HG03469 (cell line): ENCODE data around the gene ADAM15.

Source experiments
- ATAC-seq: cut with Tn5 transposase; IDR thresholded peaks from one replicate; pipeline ENCODE4 v1.9.1; 2021; ENCODE audit warnings: mild to moderate bottlenecking, moderate library complexity, moderate number of reproducible peaks; ENCODE audit not compliant: unreplicated experiment

Gene ADAM15

DNA sequence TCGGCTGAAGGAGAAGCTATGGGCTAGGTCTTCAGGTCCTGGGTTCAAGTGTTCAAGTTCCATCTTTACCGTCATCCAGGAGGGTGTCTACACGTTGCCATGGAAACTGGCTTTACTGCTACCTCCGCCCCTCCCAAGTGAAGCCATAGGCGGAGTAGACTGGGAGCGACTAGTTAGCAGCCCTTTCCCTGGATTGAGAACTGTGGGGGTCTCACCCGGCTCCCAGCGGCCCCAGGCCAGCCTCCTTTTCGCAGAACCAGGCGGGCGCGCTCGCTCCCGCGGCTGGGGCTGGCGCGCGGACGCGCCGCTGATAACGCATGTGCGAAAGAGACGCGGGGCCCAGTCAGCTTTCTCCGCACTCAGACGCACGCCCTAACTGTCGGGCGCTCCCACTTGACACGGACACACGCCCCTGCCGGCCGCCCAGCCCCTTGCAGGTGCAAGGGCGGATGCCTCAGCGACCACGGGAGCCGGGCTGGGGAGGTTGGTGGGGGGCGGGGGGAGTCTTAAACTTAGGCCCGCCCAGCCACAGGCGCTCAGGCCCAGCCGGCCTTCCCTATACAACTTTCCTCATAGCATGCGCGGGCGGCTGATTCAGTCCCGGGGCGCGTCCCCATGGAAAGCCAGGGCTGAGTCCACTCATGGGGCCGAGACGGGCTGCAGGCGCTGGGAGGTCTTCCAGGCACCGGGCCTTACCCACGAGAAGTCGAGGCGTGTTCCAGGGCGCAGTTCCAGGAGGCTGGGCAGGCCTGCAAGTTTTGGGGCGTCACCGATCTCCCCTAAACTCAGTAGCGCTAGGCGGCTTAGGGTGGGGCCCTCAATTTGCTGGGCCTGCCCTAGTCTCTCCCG, 19.8 kb downstream of the ADAM15 start:
- peak; percentile 44 for ATAC-seq

DNA sequence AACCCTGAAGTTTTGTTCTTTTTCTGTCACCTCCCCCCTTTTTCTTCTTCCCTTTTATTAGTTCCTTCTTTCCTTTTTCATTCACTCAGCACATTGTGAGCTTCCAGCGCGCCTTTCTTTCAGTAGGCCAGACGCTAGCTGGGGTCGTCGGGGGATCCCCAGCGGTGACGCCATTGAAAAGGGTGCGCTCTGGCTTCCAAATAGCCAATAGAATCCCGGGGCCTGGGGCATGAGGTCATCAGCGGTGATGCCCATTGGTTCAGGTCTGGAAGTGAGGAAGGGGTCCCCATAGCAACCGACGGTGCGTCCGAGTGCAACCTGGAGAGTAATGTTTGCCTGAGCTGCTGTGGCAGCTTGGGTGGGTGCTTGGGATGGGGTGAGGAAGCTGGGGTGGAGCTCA, 20.6 kb downstream of the ADAM15 start:
- no peak for ATAC-seq

DNA sequence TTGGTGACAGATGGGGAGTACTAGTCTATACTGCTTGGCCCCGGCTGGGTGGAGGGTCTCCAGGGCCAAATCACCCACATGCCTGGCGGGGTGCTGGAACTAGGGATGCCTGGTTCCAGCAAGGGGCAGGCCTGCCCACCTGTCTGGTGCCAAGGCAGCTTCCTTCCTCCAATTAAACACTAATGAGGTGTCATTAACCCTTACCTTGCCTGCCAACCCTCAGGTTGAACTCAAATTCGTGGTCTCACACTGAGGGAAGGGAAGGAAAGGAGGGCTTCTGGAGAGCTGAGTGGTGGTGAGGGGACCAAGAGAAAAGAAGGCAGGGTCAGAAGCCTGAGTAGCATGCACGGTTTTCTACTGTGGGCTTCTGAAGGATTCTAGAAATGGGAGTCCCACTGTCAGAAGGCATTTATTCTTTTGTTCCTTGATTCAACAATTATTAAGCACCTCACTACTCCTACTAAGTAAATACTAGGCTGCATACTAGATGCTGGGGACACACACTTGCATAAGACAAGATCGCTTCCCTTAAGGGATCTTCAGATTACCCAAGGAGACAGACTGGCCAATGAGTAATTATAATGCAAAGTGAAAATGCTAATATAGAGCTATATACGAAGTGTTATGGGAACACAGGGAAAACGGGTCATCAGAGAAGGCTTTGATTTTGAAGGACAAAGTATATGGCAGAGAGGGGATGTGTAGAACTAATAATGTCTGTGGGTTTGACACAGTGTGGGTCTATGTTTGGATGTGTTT, 21.6 kb downstream of the ADAM15 start:
- no peak for ATAC-seq

DNA sequence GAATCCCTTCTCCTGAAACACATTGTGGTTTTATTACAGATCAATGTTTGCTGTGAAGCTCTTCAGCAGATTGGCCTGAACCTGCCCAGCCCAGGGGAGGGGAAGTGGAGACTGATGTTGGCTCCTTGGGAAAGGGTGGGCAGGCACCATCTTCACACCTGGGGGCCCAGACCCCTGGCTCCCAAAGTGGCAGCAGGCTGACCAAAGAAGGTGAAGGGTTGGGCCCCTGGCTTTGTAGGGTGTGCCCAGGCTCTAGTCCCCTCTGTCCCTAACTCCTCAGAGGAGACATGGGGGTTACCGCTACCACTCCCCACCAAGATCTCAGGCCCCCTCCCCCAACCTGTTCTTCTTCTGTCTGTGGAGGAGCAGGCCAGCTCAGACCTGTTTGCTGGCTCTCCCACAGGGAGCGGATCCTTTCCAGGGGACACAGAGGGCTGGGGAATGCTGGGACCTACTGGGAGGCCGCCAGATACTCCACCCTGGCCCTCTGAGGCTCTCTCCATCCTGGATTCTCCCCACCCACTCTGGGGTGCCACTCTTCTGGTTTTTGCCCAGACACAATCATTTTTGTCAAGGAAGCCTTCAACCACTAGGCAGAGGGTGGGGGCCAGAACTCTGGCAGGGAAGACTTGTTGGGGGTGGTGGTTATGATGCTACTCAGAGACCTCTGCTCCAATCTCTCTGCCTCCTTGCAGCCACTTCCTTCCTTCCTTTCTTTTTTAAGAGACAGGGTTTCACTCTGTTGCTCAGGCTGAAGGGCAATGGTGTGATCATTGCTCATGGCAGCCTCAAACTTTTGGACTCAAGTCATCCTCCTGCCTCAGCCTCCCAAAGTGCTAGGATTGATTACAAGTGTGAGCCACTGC, 22.5 kb downstream of the ADAM15 start:
- ATAC-seq = no peak

DNA sequence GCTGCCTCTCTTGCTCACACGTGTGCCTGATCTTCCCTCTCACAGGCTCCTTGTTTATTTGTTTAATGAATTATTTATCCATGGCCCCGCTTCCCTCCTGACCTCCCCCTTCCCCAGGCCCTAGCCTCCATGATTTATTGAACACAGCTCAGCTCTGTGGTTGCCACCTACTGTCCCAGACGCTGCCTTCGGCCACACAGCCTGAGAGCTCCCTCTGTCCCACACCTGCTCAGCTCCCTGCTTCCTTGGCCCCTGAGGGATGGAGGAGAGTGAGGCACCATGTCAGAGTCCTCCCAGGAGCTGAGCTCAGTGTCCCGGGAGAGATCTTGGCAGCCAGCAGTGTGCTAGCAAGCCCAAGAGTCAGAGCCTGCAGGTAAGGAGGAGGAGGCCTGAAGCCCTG, 24.4 kb downstream of the ADAM15 start:
- ATAC-seq = no peak

DNA sequence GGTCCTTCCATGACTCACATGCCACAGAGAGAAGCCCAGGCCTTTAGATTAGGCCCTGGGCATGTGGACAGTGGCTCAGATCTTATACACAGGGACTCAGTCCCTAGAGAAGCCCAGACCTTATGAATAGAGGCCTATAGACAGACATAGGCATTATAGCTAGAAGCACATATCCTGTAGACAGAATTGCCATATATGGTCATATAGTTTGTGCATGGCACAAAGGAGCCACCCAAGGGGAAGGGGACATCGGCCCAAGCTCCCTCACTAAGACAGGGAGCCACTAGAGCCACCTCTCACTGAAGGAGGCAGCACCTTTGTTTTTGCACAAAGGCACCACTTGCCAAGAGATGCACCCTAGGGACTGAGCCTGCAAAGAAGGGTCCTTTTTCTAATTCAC, 25.3 kb downstream of the ADAM15 start:
- ATAC-seq = no peak

DNA sequence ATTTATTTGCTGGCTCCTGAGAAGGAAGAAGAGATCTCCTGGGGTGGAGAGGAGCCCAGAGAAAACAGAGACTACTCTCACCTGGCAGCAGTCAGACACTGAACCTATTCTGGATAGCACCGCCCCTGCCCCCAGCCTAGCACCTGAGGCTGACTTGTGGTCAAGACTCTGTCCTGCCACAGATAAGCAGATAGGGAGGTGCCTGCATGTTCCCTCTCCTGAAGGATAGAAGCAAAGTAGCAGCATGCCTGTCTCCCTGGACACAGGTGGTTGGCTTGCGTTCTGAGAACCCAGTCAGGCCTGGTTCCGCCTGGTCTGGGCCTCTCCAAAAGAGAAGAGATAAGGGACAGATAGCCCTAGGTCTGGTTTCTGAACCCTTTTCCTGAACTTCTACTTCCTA, 26.2 kb downstream of the ADAM15 start:
- no peak for ATAC-seq

DNA sequence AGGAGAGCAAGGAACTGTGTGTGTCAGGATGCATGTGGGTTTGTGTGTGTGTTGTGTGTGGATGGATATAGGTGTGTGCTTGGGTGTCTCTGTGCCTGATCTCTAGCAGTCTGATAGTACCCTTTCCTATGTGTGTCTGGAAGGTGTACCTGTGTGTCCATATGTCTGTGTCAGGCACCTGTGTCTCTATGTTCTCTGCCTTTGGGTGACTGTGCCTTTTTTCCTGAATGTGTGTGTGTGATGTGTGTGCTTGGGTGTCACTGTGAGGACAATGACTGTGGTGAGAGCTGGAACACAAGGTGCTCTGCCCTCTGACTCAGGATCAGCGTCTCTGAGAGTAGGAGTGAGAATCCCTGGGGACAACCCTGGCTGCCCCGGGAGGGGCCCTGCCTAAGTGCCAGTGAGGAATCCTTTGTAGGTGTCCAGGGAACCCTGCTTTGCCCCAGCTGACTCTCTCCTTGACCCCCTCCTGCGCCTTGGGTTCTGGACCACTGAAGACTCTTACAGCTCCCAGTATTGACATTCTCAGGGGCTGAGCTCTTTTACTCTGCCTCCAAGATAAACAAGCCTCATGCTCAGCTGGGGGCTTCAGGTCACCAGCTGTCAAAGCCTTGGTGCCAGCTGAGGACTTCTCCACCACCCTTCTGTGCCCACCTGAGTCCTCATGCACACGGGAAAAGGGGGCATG, 26.8 kb downstream of the ADAM15 start:
- ATAC-seq = no peak

DNA sequence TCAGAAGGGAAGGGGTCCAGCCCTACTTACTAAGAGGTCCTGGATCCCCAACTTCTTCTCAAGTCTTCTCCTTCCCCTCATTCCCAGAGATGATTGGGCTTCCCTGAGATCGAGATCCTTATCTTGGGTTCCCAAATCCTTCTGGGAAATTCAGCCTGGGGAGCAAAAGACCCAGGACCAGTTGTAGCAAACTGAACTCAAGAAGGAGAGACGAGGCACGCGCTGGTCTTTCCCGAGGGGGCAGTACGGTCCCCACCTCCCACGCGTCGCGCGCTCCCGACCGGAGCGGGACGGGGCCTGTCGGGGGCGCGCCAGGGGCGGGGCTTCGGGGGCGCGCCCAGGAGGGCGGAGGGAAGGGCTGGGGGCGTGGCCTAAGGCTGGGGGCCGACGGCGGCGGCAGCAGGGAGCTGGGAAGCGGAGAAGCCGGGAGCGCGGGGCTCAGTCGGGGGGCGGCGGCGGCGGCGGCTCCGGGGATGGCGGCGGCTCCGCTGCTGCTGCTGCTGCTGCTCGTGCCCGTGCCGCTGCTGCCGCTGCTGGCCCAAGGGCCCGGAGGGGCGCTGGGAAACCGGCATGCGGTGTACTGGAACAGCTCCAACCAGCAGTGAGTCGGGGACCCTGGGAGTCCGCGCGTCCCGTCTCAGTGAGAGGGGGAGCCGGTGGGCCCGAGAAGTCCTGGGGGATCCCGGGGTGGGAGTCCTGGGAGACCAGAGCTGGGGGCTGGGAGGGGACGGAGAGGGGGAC, 27.5 kb downstream of the ADAM15 start, which contains the start of gene EFNA3:
Gene EFNA3 (plus strand): TSS at position 369 of the 741 bp plus-strand sequence. CDS start 105 bp downstream, at position 474.
- no peak for ATAC-seq

DNA sequence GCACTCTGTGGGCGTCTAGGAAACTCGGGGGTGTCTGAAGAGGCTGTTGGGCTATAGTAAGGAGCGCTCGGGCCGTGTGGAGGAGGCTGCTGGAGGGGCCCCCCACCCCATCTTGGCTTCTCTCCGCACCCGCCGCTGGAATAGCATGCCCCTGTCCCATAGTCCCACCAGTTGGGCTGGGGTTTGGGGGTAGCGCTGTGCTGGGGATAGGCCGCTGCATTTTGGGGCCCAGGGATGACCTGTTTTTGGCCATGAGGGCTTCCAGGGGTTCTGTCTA, 28.0 kb downstream of the ADAM15 start:
- ATAC-seq = no peak

DNA sequence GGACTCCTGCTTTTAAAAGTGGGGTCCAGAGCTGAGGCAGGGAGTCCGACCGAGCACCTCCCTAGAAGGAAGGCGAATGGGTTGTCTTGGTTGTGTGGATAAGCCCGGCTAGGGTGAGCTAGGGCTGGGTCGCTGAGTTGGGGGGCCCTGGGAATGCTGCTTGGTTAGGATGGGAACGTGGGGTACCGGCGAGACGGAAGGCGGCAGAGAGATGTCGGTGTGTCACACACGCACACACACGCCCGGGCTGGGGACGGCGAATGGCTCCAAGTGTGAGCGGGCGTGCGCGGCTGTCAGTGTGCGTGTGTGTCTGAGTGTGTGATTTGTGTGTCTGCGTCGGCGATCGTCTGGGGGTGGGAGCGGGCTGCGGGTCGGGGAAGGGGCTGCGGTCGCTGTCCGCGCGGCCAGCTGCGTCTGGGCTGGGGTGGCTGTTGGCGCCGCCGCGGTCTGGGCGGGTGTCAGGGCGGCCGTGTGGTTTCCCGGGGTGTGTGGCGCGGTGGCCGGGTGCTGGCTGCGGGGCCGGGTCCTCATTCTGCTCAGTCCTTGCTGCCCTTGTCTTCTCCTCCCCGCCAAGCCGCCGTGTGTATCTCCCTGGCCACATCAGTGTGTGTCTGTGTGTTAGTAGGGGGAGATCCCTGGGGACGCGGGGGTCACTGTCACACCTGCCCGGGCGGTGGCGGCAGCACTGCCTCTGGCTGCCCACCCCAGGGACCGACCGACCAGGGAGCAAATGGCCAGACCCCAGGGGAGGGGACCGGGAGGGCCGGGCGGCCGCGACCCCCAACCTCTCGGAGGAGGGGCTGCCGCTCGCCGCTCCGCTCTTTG, 28.6 kb downstream of the ADAM15 start:
- ATAC-seq = no peak

DNA sequence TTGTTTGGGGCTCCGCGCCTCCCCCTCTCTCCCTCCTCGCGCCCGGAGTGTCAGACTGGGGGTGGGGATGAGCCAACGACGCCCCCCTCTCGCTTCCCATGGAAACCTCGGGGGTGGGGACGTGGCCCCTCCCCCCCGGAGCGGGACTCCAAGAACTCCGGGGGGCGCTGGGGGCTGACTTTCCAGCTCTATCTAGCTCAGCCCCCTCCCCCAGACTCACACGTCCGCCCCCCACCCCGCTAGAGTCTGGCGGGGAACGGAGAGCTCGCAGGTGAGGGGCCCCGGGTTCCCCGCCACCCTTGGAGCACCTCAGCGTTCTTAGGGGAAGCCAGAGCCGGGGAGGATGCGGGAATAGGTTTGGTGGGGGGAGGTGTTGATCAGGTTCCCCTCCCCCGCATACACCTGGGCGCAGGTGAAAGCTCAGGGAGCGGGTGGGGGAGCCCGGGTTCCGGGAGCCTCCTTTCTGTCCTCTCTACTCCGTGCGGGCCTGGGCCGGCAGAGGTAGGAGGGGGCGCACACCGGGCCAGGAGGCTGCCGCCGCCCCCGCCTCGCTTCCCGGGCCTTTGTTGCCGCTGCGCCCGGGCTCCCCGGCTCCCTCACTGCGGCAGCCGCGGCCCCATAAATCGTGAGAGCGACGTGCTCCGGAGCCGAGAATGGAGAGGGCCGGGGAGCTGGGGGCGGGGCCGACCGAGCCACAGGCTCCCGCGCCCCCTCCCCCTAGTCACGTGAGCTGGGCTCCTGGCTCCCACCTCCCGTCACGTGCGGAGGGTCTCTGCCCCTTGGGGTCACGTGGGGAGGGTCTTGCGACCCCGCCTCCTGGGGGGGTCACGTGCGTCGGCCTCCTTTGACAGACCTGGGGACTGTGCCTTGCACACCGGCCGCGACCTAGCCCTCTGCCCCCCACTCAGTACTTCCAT, 29.5 kb downstream of the ADAM15 start:
- ATAC-seq = no peak

DNA sequence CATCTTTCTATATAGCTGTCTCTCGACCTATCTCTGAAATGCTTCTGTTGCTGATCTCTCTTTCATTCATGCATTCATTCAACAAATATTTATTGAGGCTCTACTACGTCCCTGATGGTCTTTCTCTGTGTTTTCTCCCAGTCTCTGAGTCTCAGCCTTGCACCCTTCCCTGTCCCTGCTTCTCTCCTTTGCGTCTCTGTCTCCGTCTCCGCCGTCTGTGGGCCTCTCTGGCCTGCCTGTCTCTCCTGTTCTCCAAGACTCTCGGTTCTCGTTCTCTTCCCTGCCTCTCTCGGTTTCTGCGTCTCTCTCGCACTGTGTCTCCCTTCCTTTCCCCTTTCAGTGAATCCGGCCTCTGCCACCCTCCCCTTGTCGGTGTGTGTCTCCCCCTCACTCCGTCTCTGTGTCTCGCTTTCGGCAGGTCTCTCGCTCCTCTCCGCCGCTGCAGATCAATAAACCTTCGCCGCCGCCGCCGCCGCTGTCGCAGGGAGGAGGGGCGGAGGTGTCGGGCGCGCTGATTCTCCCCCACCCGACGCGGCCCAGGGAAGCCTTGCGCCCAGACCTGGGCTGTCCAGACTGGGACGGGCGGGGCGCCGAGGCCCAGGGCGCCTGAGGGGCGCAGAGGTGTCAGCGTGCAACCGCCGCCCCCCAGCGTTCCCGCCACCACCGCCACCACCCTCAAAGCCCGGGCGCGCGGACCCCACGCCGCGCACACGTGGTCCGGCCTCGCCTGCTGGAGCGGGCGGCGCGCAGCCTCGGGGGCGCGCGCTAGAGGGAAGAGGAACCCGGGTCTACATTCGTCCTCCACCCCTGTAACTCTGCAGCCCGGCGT, 30.6 kb downstream of the ADAM15 start:
- no peak for ATAC-seq

DNA sequence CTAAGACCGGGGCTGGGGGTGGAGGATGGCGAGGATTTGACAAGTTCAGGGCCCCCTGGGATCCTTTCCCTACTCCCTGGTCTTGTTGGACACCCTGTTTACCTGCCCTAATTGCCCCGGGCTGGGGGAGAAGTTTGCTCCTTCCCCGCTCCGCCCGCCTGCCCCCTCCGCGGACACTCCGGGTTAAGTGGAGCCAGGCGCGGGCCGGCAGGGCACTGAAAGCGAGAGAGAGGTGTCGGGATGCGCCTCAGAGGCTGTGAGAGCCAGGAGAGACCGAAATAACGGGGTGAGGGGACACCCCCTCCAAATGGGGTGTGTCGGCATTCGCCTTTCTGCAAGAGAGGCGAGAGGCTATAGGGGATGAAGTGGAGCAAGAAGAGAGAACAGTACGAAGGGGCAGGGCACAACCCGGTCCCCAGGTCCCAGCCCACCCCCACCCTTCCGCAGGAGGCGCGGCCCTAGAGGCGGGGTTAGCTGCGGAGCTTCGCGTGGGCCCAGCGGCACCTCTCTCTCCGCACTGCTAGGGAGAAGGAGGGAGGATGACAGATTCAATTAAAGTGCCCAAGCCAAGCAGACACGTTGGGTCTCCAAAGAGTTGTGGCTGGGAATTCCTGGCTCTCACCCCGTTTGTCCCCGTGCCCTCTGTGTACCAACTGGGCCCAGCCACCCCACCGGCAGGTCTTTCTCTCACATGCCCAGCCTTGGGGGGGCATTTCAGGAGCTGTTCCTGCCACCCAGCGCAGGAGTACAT, 31.4 kb downstream of the ADAM15 start:
- no peak for ATAC-seq

DNA sequence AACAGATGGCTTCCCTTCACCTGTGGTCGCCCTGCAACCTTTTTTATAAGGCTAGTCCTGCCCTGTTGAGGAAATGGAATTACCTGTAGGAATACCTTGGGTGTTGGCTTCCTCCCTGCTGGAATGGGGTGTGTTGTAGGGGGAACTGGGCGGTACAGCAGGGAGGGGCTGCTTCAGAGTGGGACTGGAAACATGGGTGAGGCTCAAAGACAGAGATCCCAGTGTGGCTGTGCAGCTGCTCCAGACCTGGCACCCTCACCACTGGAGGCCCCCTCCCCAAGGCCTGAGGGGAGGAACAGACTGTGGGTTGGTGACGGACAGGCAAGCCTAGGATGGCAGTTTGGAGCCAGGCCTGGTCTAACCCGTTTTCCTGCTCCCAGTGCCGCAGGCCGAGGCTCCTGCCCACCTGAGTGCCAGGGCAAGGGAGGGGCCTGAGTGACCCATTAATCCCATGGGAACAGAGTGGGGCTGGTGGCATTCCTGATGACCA, 32.0 kb downstream of the ADAM15 start:
- no peak for ATAC-seq
